K562 (cell line): Measurements from ENCODE around the gene EFNA2. TPM values are rescaled to one million over a fixed set of nuclear protein-coding genes. Genes with fewer than 3 reads are reported as not detected.

ENCODE experiments used
- CREB3 ChIP-seq: fragments of 450-650 bp; conservative IDR thresholded peaks from 2 replicates; pipeline ENCODE4 v1.6.1; 2016; ENCODE audit warnings: missing genetic modification characterization, low read depth, mild to moderate bottlenecking, missing compliant biosample characterization, moderate library complexity
- FOXA1 ChIP-seq: fragments of 450-650 bp; IDR thresholded peaks from 2 replicates; pipeline ENCODE4 v1.6.1; 2016; ENCODE audit warnings: mild to moderate bottlenecking, borderline replicate concordance
- GMEB1 ChIP-seq: fragments of 250-450 bp; sonication (Bioruptor Pico); IDR thresholded peaks from 2 replicates; pipeline ENCODE4 v1.4.0; 2020; ENCODE audit warnings: mild to moderate bottlenecking
- HNRNPK ChIP-seq: fragments of 200-400 bp; formaldehyde crosslinking; IDR thresholded peaks from one replicate; pipeline ENCODE4 v1.6.1; 2018; ENCODE audit warnings: mild to moderate bottlenecking, low read depth, low read length; ENCODE audit not compliant: poor library complexity, severe bottlenecking
- L3MBTL2 ChIP-seq: fragments of 450-650 bp; IDR thresholded peaks from 2 replicates; pipeline ENCODE4 v1.6.1; 2016; ENCODE audit warnings: mild to moderate bottlenecking, moderate library complexity
- MED1 ChIP-seq: sonication (generic); formaldehyde crosslinking; IDR thresholded peaks from 2 replicates; pipeline ENCODE4 v1.8.1; 2023; ENCODE audit warnings: missing genetic modification reagents, borderline replicate concordance
- NONO ChIP-seq, 2 experiments: fragments of 200-400 bp in 1 of 2; fragments of 450-650 bp in 1 of 2; formaldehyde crosslinking in 1 of 2; IDR thresholded peaks; 2 replicates each; pipeline ENCODE4 v1.6.1; 2017; ENCODE audit warnings: low read depth in 2 of 2, mild to moderate bottlenecking in 2 of 2, moderate library complexity in 2 of 2, low read length in 1 of 2
- RAD21 ChIP-seq, 2 experiments: fragments of 250-450 bp in 1 of 2; fragments of 450-650 bp in 1 of 2; sonication (Bioruptor Pico) in 1 of 2; formaldehyde crosslinking in 1 of 2; IDR thresholded peaks in 1 of 2; conservative IDR thresholded peaks in 1 of 2; 2 replicates each; pipeline versions ENCODE4 v1.4.0 to v1.8.0; 2020 to 2022; ENCODE audit warnings: mild to moderate bottlenecking in 2 of 2, moderate library complexity in 1 of 2
- RFX1 ChIP-seq: fragments of 450-650 bp; IDR thresholded peaks from 2 replicates; pipeline ENCODE4 v1.6.1; 2016; ENCODE audit warnings: mild to moderate bottlenecking, moderate library complexity
- SIX5 ChIP-seq, 2 experiments: IDR thresholded peaks; 2 replicates each; pipeline ENCODE4 v1.6.1; 2011; ENCODE audit warnings: low read length in 2 of 2, borderline replicate concordance in 1 of 2, low read depth in 1 of 2, mild to moderate bottlenecking in 1 of 2, moderate library complexity in 1 of 2; ENCODE audit not compliant: insufficient read depth in 1 of 2
- SP2 ChIP-seq: IDR thresholded peaks from 2 replicates; pipeline ENCODE4 v1.6.1; 2011; ENCODE audit warnings: mild to moderate bottlenecking, low read depth, low read length, moderate library complexity; ENCODE audit not compliant: poor library complexity, severe bottlenecking; ENCODE audit errors: extremely low read depth
- SREBF1 ChIP-seq: fragments of 150-350 bp; IDR thresholded peaks from 2 replicates; pipeline ENCODE4 v1.6.1; 2014; ENCODE audit warnings: antibody characterized with exemption, low read depth, low read length, borderline replicate concordance
- TSC22D4 ChIP-seq: fragments of 450-650 bp; IDR thresholded peaks from 2 replicates; pipeline ENCODE4 v1.6.1; 2016; ENCODE audit warnings: missing genetic modification characterization, missing biosample characterization, control low read depth
- YY1 ChIP-seq, 3 experiments: IDR thresholded peaks; 2 replicates each; pipeline ENCODE4 v1.6.1; 2011; ENCODE audit warnings: low read length in 2 of 3, mild to moderate bottlenecking in 2 of 3, moderate library complexity in 2 of 3, borderline replicate concordance in 1 of 3, control low read depth in 1 of 3, low read depth in 1 of 3; ENCODE audit not compliant: insufficient read depth in 3 of 3, insufficient replicate concordance in 2 of 3, control insufficient read depth in 1 of 3, insufficient read length in 1 of 3; ENCODE audit errors: extremely low read depth in 1 of 3
- ZNF174 ChIP-seq: fragments of 250-450 bp; sonication (Bioruptor Pico); IDR thresholded peaks from 2 replicates; pipeline ENCODE4 v1.4.0; 2020; ENCODE audit warnings: mild to moderate bottlenecking
- ZNF3 ChIP-seq: fragments of 250-450 bp; sonication (Bioruptor Pico); IDR thresholded peaks from 2 replicates; pipeline ENCODE4 v1.5.0; 2021; ENCODE audit warnings: mild to moderate bottlenecking, moderate library complexity
- polyA plus RNA-seq, 8 experiments: library from polyadenylated mRNA; depleted of rRNA in 4 of 8; stranded (reverse) in 5 of 8; unstranded in 3 of 8; fragments of >200 nt; fragmentation: Nextera tagmentation in 2 of 8; fragmentation: Illumina TruSeq in 1 of 8; extraction: Ambion mirVana in 2 of 8; extraction: Trizol in 1 of 8; gene quantifications; 2 replicates each; pipeline versions ENCODE4 v1.2.1 to v1.2.3, GENCODE V29; 2011 to 2014; ENCODE audit warnings: inconsistent platforms in 1 of 8, missing spikeins in 1 of 8
- total RNA-seq, 7 experiments: library from RNA; depleted of rRNA in 6 of 7; stranded (reverse); fragments of >200 nt in 6 of 7; fragmentation: Illumina TruSeq in 2 of 7; extraction: Trizol in 2 of 7; gene quantifications; 2 replicates each; pipeline versions ENCODE4 v1.2.1 to v1.2.3, GENCODE V29; 2011 to 2021; ENCODE audit warnings: low replicate concordance in 1 of 7
- TF ChIP-seq, protein P1 (sequence below): fragments of 450-650 bp; formaldehyde crosslinking; IDR thresholded peaks from 2 replicates; pipeline ENCODE4 v1.4.0; 2020; ENCODE audit warnings: mild to moderate bottlenecking
- TF ChIP-seq, protein P2 (sequence below): sonication (generic); formaldehyde crosslinking; IDR thresholded peaks from 2 replicates; pipeline ENCODE4 v1.9.0; 2022; ENCODE audit warnings: mild to moderate bottlenecking, missing genetic modification reagents
- TF ChIP-seq, protein P3 (sequence below), 2 experiments: IDR thresholded peaks; 2 replicates each; pipeline ENCODE4 v1.6.1; 2011; ENCODE audit warnings: borderline replicate concordance in 1 of 2, control low read depth in 1 of 2, low read depth in 1 of 2, low read length in 1 of 2, mild to moderate bottlenecking in 1 of 2, mixed read lengths in 1 of 2, moderate library complexity in 1 of 2; ENCODE audit not compliant: insufficient read depth in 1 of 2, insufficient read length in 1 of 2, poor library complexity in 1 of 2, severe bottlenecking in 1 of 2; ENCODE audit errors: extremely low read depth in 1 of 2

Gene EFNA2
- total and polyA plus RNA-seq, 9 of the 15 experiments (the other 6 are each of a cell fraction or from before 2014, with no cell fraction given), result 0.11 to 0.44 (median 0.15) TPM; not detected in 6

DNA sequence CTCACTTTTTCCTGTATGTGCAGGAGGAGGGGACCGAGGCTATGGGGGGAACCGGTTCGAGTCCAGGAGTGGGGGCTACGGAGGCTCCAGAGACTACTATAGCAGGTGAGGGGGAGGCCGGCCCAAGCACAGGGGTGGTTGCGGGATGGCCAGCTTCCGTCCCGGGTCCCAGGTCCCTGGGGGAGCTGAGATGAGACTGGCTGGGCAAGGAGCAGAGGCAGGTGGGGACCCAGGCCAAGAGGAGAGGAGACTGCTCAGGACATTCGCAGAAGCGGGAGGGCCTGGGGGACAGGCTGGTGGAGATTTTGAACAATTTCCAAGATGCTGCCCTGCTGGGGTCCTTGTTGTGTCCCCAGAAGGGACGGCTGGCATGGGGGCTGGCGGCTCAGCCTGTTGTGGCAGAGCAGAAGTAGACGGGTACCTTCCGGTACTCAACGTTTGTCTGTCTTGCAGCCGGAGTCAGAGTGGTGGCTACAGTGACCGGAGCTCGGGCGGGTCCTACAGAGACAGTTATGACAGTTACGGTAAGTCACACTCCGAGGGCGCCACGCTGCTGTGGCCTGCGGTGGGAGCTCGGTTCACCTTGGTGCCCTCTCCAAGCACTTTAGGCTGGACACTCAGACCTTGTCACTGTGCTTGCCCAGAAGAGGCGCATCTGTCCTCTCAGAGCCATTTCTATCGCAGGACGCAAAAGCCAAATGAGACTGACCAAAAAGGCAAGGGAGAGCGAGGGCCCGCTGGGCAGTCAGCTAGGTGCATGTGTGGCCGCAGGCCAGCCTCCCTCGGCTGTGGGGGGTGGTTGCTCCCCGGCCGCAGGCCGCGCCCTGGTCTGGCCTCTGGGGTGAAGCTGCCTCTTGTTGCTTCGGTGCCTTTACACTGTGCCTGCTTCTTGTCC, 13.9 kb upstream of the EFNA2 start (continued):
- TF ChIP-seq GMEB1 (CRISPR knock-in tag), result no peak
- TF ChIP-seq YY1 (IDR thresholded peaks at IDR 0.05; ENCODE audit: borderline replicate concordance in 1 of 3, control insufficient read depth in 1 of 3, extremely low read depth in 1 of 3, insufficient read depth in 3 of 3, insufficient read length in 1 of 3, insufficient replicate concordance in 2 of 3, low read depth in 1 of 3, low read length in 2 of 3), result peak in 1 of 3 experiments; percentile 29
- TF ChIP-seq, protein P1, sequence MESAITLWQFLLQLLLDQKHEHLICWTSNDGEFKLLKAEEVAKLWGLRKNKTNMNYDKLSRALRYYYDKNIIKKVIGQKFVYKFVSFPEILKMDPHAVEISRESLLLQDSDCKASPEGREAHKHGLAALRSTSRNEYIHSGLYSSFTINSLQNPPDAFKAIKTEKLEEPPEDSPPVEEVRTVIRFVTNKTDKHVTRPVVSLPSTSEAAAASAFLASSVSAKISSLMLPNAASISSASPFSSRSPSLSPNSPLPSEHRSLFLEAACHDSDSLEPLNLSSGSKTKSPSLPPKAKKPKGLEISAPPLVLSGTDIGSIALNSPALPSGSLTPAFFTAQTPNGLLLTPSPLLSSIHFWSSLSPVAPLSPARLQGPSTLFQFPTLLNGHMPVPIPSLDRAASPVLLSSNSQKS (CRISPR knock-in tag), result no peak
- peak; percentile 72; the same call in 1 of the 2 replicates for TF ChIP-seq L3MBTL2
- peak in 1 of 2 experiments; percentile 13; a peak in 1 of 4 replicates for TF ChIP-seq NONO (IDR thresholded peaks at IDR 0.05; ENCODE audit: low read depth in 2 of 2, low read length in 1 of 2)
- no peak for TF ChIP-seq RFX1
- no peak for TF ChIP-seq SREBF1
- no peak for TF ChIP-seq SP2
- TF ChIP-seq ZNF174 (CRISPR knock-in tag), result no peak
- TF ChIP-seq TSC22D4 (tag), result no peak
- TF ChIP-seq MED1 (CRISPR knock-in tag), result no peak
- TF ChIP-seq, protein P2, sequence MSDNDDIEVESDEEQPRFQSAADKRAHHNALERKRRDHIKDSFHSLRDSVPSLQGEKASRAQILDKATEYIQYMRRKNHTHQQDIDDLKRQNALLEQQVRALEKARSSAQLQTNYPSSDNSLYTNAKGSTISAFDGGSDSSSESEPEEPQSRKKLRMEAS (CRISPR knock-in tag), result peak; percentile 67
- no peak for TF ChIP-seq HNRNPK
- TF ChIP-seq RAD21 (CRISPR knock-in tag; conservative IDR thresholded peaks at IDR 0.05 in 1 of 2, IDR thresholded peaks at IDR 0.05 in 1 of 2), result no peak
- TF ChIP-seq, protein P3, sequence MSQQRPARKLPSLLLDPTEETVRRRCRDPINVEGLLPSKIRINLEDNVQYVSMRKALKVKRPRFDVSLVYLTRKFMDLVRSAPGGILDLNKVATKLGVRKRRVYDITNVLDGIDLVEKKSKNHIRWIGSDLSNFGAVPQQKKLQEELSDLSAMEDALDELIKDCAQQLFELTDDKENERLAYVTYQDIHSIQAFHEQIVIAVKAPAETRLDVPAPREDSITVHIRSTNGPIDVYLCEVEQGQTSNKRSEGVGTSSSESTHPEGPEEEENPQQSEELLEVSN (IDR thresholded peaks at IDR 0.05; ENCODE audit: borderline replicate concordance in 1 of 2, extremely low read depth in 1 of 2, insufficient read depth in 1 of 2, insufficient read length in 1 of 2, low read depth in 1 of 2, low read length in 1 of 2, poor library complexity in 1 of 2, severe bottlenecking in 1 of 2), result peak; percentile 8 to 41
- TF ChIP-seq CREB3, result no peak
- TF ChIP-seq FOXA1, result no peak
- TF ChIP-seq SIX5 (IDR thresholded peaks at IDR 0.05; ENCODE audit: borderline replicate concordance in 1 of 2, insufficient read depth in 1 of 2, low read depth in 1 of 2, low read length in 2 of 2), result no peak
- TF ChIP-seq ZNF3, result no peak
